Upper lobe of left lung (tissue), 4 donors: ENCODE measurements around the gene UBA6.

Source experiments
- EP300 ChIP-seq, 4 donors: sonication (generic); formaldehyde crosslinking; IDR thresholded peaks; one replicate each; pipeline ENCODE4 v1.5.1; 2017; ENCODE audit warnings: antibody characterized with exemption in 4 of 4, control low read depth in 2 of 4
- POLR2A ChIP-seq, 4 donors: fragments of 450-650 bp; IDR thresholded peaks; one replicate each; pipeline ENCODE4 v1.5.1; 2016 to 2017; ENCODE audit warnings: antibody characterized with exemption in 4 of 4, mild to moderate bottlenecking in 2 of 4
- POLR2AphosphoS5 ChIP-seq, 2 donors: sonication (generic); formaldehyde crosslinking; IDR thresholded peaks; one replicate each; pipeline ENCODE4 v1.5.1; 2017; ENCODE audit warnings: antibody characterized with exemption in 2 of 2
- TF ChIP-seq, protein P1 (sequence below), 6 experiments: fragments of 450-650 bp in 4 of 6; fragments of 200-600 bp in 2 of 6; sonication (generic) in 2 of 6; IDR thresholded peaks; one replicate each; pipeline ENCODE4 v1.5.1; 2016 to 2019; ENCODE audit warnings: antibody characterized with exemption in 6 of 6

DNA sequence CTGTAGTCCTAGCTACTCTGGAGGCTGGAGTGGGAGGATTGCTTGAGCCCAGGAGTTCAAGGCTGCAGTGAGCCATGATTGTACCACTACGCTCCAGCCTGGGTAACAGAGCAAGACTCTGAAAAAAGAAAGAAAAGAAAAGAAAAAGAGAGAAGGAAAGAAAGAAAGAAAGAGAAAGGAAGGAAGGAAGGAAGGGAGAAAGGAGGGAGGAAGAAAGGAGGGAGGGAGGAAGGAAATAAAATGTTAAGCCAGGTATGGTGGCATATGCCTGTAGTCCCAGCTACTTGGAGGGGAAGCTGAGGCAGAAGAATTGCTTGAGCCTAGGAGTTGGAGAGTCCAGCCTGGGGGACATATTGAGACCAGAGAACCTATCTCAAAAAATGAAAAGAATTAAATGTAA is 130.4 kb downstream of the UBA6 start:
- TF ChIP-seq POLR2AphosphoS5 (IDR thresholded peaks at IDR 0.05) (no peak), POLR2A (IDR thresholded peaks at IDR 0.05) (no peak), EP300 (IDR thresholded peaks at IDR 0.05) (no peak)
- TF ChIP-seq, protein P1, sequence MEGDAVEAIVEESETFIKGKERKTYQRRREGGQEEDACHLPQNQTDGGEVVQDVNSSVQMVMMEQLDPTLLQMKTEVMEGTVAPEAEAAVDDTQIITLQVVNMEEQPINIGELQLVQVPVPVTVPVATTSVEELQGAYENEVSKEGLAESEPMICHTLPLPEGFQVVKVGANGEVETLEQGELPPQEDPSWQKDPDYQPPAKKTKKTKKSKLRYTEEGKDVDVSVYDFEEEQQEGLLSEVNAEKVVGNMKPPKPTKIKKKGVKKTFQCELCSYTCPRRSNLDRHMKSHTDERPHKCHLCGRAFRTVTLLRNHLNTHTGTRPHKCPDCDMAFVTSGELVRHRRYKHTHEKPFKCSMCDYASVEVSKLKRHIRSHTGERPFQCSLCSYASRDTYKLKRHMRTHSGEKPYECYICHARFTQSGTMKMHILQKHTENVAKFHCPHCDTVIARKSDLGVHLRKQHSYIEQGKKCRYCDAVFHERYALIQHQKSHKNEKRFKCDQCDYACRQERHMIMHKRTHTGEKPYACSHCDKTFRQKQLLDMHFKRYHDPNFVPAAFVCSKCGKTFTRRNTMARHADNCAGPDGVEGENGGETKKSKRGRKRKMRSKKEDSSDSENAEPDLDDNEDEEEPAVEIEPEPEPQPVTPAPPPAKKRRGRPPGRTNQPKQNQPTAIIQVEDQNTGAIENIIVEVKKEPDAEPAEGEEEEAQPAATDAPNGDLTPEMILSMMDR (IDR thresholded peaks at IDR 0.05) = no peak
